ENCODE data around the gene CITED2.

DNA sequence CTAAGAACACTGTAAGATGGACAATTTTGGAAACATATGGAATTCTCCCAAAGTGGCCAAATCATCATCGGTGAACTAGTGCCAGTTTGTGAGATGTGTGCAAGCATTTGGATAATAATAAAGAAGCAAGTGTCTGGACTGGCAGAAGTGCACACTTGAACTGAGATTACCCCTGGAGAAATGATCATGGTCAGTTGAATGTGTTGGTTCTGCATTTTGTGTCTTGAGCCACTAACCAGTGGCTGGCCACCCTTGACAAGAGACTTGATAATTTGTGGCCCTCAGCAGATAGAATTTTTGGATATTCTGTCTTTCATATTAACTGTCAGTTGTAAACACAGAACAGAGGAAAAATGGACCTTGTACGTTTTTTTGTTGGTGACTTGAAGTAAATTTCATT lies 37.4 kb downstream of the CITED2 start:
- TF ChIP-seq, protein P1, sequence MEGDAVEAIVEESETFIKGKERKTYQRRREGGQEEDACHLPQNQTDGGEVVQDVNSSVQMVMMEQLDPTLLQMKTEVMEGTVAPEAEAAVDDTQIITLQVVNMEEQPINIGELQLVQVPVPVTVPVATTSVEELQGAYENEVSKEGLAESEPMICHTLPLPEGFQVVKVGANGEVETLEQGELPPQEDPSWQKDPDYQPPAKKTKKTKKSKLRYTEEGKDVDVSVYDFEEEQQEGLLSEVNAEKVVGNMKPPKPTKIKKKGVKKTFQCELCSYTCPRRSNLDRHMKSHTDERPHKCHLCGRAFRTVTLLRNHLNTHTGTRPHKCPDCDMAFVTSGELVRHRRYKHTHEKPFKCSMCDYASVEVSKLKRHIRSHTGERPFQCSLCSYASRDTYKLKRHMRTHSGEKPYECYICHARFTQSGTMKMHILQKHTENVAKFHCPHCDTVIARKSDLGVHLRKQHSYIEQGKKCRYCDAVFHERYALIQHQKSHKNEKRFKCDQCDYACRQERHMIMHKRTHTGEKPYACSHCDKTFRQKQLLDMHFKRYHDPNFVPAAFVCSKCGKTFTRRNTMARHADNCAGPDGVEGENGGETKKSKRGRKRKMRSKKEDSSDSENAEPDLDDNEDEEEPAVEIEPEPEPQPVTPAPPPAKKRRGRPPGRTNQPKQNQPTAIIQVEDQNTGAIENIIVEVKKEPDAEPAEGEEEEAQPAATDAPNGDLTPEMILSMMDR (IDR thresholded peaks at IDR 0.05), result no peak
- TF ChIP-seq ZFX (IDR thresholded peaks at IDR 0.05; ENCODE audit: borderline replicate concordance), result no peak
